DMS79 (cell line): ENCODE measurements around the gene CSN1S1.
"Not testable (repeated sequence)": the region's sequence is repeated elsewhere in the genome, so short reads cannot be mapped to it uniquely, and the experiment has no call there.

Source experiments
- DNase-seq: peaks from one replicate; lab custom pipeline; 2025; lab: John Stamatoyannopoulos, UW

CSN1S1 gene

GRCh38 chr4:69930768-69931167 is at the start of gene CSN1S1:
Gene CSN1S1 (plus strand): TSS chr4:69931068. CDS start chr4:69932556, 1,488 bp downstream.
- no peak for DNase-seq

GRCh38 chr4:69881173-69881773 is 49.6 kb upstream of the CSN1S1 start:
- DNase-seq = no peak

GRCh38 chr4:69882150-69882549 is 48.7 kb upstream of the CSN1S1 start:
- no peak for DNase-seq

- DNase-seq = no peak
These were observed 42.5 kb upstream of the CSN1S1 start for GRCh38 chr4:69888336-69888735.

GRCh38 chr4:69894186-69894585 is 36.7 kb upstream of the CSN1S1 start:
- DNase-seq = no peak

GRCh38 chr4:69894721-69895120 is 36.1 kb upstream of the CSN1S1 start:
- no peak for DNase-seq

GRCh38 chr4:69896530-69897116 is 34.2 kb upstream of the CSN1S1 start:
- DNase-seq = no peak

GRCh38 chr4:69907151-69907550 is 23.7 kb upstream of the CSN1S1 start:
- no peak for DNase-seq

- no peak for DNase-seq
These were observed 21.7 kb upstream of the CSN1S1 start for GRCh38 chr4:69909195-69909594.

GRCh38 chr4:69910016-69910782 is 20.7 kb upstream of the CSN1S1 start:
- no peak for DNase-seq

- DNase-seq = no peak
These were observed 10.0 kb upstream of the CSN1S1 start for GRCh38 chr4:69920874-69921273.

GRCh38 chr4:69923782-69924410 is 7.0 kb upstream of the CSN1S1 start:
- DNase-seq = not testable (repeated sequence)

- no peak for DNase-seq
These were observed 3.3 kb downstream of the CSN1S1 start for GRCh38 chr4:69934150-69934549.

- DNase-seq = no peak
These were observed 5.7 kb downstream of the CSN1S1 start for GRCh38 chr4:69936566-69936965.

- DNase-seq = no peak
These were observed 20.7 kb downstream of the CSN1S1 start for GRCh38 chr4:69951602-69952001.

GRCh38 chr4:69957209-69957608 is 26.3 kb downstream of the CSN1S1 start:
- no peak for DNase-seq

GRCh38 chr4:69965628-69966027 is 34.8 kb downstream of the CSN1S1 start, which contains the start of gene CSN2:
Gene CSN2 (minus strand): TSS chr4:69965728. CDS start chr4:69960995, 4,733 bp downstream.
- DNase-seq = no peak

GRCh38 chr4:69970071-69970470 is 39.2 kb downstream of the CSN1S1 start:
- no peak for DNase-seq

- DNase-seq = no peak
These were observed 43.8 kb downstream of the CSN1S1 start for GRCh38 chr4:69974631-69975030.

- no peak for DNase-seq
These were observed 46.7 kb downstream of the CSN1S1 start for GRCh38 chr4:69977582-69977981.

- DNase-seq = no peak
These were observed 53.2 kb downstream of the CSN1S1 start for GRCh38 chr4:69984030-69984443.

- DNase-seq = no peak
These were observed 55.8 kb downstream of the CSN1S1 start for GRCh38 chr4:69986663-69987062.

- DNase-seq = no peak
These were observed 60.1 kb downstream of the CSN1S1 start for GRCh38 chr4:69991016-69991415.
